Right lobe of liver (tissue), 4 donors: Measurements from ENCODE around the gene PLEKHG3.

Source experiments
- CTCF ChIP-seq, 4 donors: fragments of 200-600 bp in 3 of 4; fragments of 450-650 bp in 1 of 4; IDR thresholded peaks; one replicate each; pipeline versions ENCODE4 v1.5.1 to v1.8.0; 2016 to 2022; ENCODE audit warnings: antibody characterized with exemption in 4 of 4, mild to moderate bottlenecking in 2 of 4
- POLR2A ChIP-seq: fragments of 450-650 bp; IDR thresholded peaks from one replicate; pipeline ENCODE4 v1.6.1; 2017; ENCODE audit warnings: antibody characterized with exemption, mild to moderate bottlenecking
- donor health status: DM: no; HTN: no; CAD: no.
- donor health status: DM: no; HTN: no; CAD: no.
- donor health status: DM: no; HTN: yes; CAD: no.

- TF ChIP-seq CTCF (IDR thresholded peaks at IDR 0.05) (no peak), POLR2A (no peak)
Observed at GRCh38 chr14:64727551-64728071, 23.4 kb downstream of the PLEKHG3 start.
